Ishikawa (cell line): ENCODE data around the gene TSPAN14.

Source experiments
- CEBPB ChIP-seq: IDR thresholded peaks from 2 replicates; pipeline ENCODE4 v1.6.1; 2012
- CREB1 ChIP-seq: IDR thresholded peaks from 2 replicates; pipeline ENCODE4 v1.6.1; 2012; ENCODE audit warnings: low read depth
- EGR1 ChIP-seq: IDR thresholded peaks from 2 replicates; pipeline ENCODE4 v1.6.1; 2012
- EP300 ChIP-seq: IDR thresholded peaks from 2 replicates; pipeline ENCODE4 v1.6.1; 2012; ENCODE audit warnings: borderline replicate concordance
- FOXM1 ChIP-seq: IDR thresholded peaks from 2 replicates; pipeline ENCODE4 v1.6.1; 2012; ENCODE audit warnings: low read depth, borderline replicate concordance
- MAX ChIP-seq: IDR thresholded peaks from 2 replicates; pipeline ENCODE4 v1.6.1; 2012
- NFIC ChIP-seq: IDR thresholded peaks from 2 replicates; pipeline ENCODE4 v1.6.1; 2012
- RAD21 ChIP-seq: IDR thresholded peaks from 2 replicates; pipeline ENCODE4 v1.6.1; 2012; ENCODE audit warnings: low read depth
- REST ChIP-seq: IDR thresholded peaks from 2 replicates; pipeline ENCODE4 v1.6.1; 2012; ENCODE audit warnings: low read depth, mild to moderate bottlenecking
- TAF1 ChIP-seq: IDR thresholded peaks from 2 replicates; pipeline ENCODE4 v1.6.1; 2012; ENCODE audit warnings: low read depth, mild to moderate bottlenecking
- TCF12 ChIP-seq: IDR thresholded peaks from 2 replicates; pipeline ENCODE4 v1.6.1; 2012; ENCODE audit warnings: low read depth
- TEAD4 ChIP-seq: IDR thresholded peaks from 2 replicates; pipeline ENCODE4 v1.6.1; 2012
- USF1 ChIP-seq: IDR thresholded peaks from 2 replicates; pipeline ENCODE4 v1.6.1; 2012
- YY1 ChIP-seq: IDR thresholded peaks from 2 replicates; pipeline ENCODE4 v1.6.1; 2012; ENCODE audit warnings: low read depth
- ZBTB7A ChIP-seq: IDR thresholded peaks from 2 replicates; pipeline ENCODE4 v1.6.1; 2012; ENCODE audit warnings: low read depth

The TSPAN14 gene

GRCh38 chr10:80458638-80459037 is 4.5 kb downstream of the TSPAN14 start:
- TF ChIP-seq CREB1 (no peak), EGR1 (no peak), CEBPB (no peak), TEAD4 (no peak), TCF12 (no peak), REST (no peak), RAD21 (no peak), TAF1 (no peak), FOXM1 (no peak), USF1 (no peak), EP300 (no peak), ZBTB7A (no peak), YY1 (no peak), MAX (no peak)

GRCh38 chr10:80459047-80459865 is 5.1 kb downstream of the TSPAN14 start:
- TF ChIP-seq RAD21 (peak; percentile 21; the same call in 1 of the 2 replicates), USF1 (no peak)

GRCh38 chr10:80460399-80461207 is 6.5 kb downstream of the TSPAN14 start:
- TF ChIP-seq REST (no peak), ZBTB7A (peak; percentile 37; the same call in 1 of the 2 replicates), EP300 (peak; percentile 82; the same call in 1 of the 2 replicates), MAX (peak; percentile 88), TAF1 (peak; percentile 49; the same call in 1 of the 2 replicates), TCF12 (peak; percentile 84), NFIC (peak; percentile 68), CEBPB (peak; percentile 60; the same call in 1 of the 2 replicates), CREB1 (no peak), TEAD4 (peak; percentile 77; the same call in 1 of the 2 replicates), YY1 (peak; percentile 82), FOXM1 (peak; percentile 56; the same call in 1 of the 2 replicates), RAD21 (peak; percentile 39), EGR1 (no peak), USF1 (no peak)

- no peak for TF ChIP-seq TAF1
- TF ChIP-seq CEBPB = peak; percentile 55; the same call in 1 of the 2 replicates
Observed at GRCh38 chr10:80461208-80462183, 7.4 kb downstream of the TSPAN14 start.
